K562 (cell line): ENCODE results near the gene FOSL2.

Source experiments
- CTCF ChIP-seq, 3 experiments: IDR thresholded peaks in 2 of 3; conservative IDR thresholded peaks in 1 of 3; 2 replicates each; pipeline ENCODE4 v1.5.1; 2011 to 2012; ENCODE audit warnings: low read length in 3 of 3, mild to moderate bottlenecking in 3 of 3, control low read depth in 2 of 3, improper control_type of control experiment in 1 of 3, inconsistent platforms in 1 of 3, low read depth in 1 of 3, mixed read lengths in 1 of 3, moderate library complexity in 1 of 3; ENCODE audit not compliant: insufficient read depth in 2 of 3
- SMARCB1 ChIP-seq: IDR thresholded peaks from 2 replicates; pipeline ENCODE4 v1.6.1; 2011; ENCODE audit warnings: improper control_type of control experiment, low read depth; ENCODE audit not compliant: insufficient read length

DNA sequence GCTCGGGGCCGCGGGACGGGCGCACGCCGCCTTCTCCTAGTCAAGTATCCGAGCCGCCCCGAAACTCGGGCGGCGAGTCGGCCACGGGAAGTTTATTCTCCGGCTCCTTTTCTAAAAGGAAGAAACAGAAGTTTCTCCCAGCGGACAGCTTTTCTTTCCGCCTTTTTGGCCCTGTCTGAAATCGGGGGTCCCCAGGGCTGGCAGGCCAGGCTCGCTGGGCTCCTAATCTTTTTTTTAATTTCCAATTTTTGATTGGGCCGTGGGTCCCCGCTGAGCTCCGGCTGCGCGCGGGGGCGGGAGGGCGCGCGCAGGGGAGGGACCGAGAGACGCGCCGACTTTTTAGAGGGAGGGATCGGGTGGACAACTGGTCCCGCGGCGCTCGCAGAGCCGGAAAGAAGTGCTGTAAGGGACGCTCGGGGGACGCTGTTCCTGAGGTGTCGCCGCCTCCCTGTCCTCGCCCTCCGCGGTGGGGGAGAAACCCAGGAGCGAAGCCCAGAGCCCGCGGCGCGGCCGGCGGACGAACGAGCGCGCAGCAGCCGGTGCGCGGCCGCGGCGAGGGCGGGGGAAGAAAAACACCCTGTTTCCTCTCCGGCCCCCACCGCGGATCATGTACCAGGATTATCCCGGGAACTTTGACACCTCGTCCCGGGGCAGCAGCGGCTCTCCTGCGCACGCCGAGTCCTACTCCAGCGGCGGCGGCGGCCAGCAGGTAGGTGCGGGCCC is 617 bp downstream of the FOSL2 start:
- TF ChIP-seq CTCF (IDR thresholded peaks at IDR 0.05 in 2 of 3, conservative IDR thresholded peaks at IDR 0.05 in 1 of 3; ENCODE audit: insufficient read depth in 2 of 3, low read depth in 1 of 3, low read length in 3 of 3): no peak
- TF ChIP-seq SMARCB1: no peak
